ENCODE data around the gene PDS5A.
"Not testable (repeated sequence)": the region's sequence is repeated elsewhere in the genome, so short reads cannot be mapped to it uniquely, and the experiment has no call there.

PDS5A gene

GRCh38 chr4:39970671-39971640, 6.8 kb downstream of the PDS5A start:
- in situ Hi-C loops (cut with MboI; ENCODE audit: low sequenced_read_pairs), result loop anchor here (10.0 kb wide), 1 partner anchor 496 kb away; no protein-coding TSS in a partner anchor

GRCh38 chr4:39963656-39964055, 14.1 kb downstream of the PDS5A start:
- in situ Hi-C loops (cut with MboI; ENCODE audit: low sequenced_read_pairs), result no loop called here

GRCh38 chr4:39961311-39961877, 16.3 kb downstream of the PDS5A start:
- in situ Hi-C loops (cut with MboI; ENCODE audit: low sequenced_read_pairs), result no loop called here

- in situ Hi-C loops (cut with MboI; ENCODE audit: low sequenced_read_pairs), result no loop called here
Measured at GRCh38 chr4:39950861-39951481, 26.7 kb downstream of the PDS5A start.

GRCh38 chr4:39947963-39948362, 29.7 kb downstream of the PDS5A start:
- in situ Hi-C loops (cut with MboI; ENCODE audit: low sequenced_read_pairs), result no loop called here

- in situ Hi-C loops (cut with MboI; ENCODE audit: low sequenced_read_pairs), result no loop called here
Measured at GRCh38 chr4:39947417-39947816, 30.3 kb downstream of the PDS5A start.

GRCh38 chr4:39944245-39944644, 33.5 kb downstream of the PDS5A start:
- in situ Hi-C loops (cut with MboI; ENCODE audit: low sequenced_read_pairs), result not testable (repeated sequence)

- in situ Hi-C loops (cut with MboI; ENCODE audit: low sequenced_read_pairs), result no loop called here
Measured at GRCh38 chr4:39942507-39942906, 35.2 kb downstream of the PDS5A start.

GRCh38 chr4:39941682-39942217, 36.0 kb downstream of the PDS5A start:
- in situ Hi-C loops (cut with MboI; ENCODE audit: low sequenced_read_pairs), result no loop called here

- in situ Hi-C loops (cut with MboI; ENCODE audit: low sequenced_read_pairs), result no loop called here
Measured at GRCh38 chr4:39937683-39938268, 39.9 kb downstream of the PDS5A start.

GRCh38 chr4:39936565-39937418, 40.9 kb downstream of the PDS5A start:
- in situ Hi-C loops (cut with MboI; ENCODE audit: low sequenced_read_pairs), result no loop called here

GRCh38 chr4:39933671-39934590, 43.8 kb downstream of the PDS5A start:
- in situ Hi-C loops (cut with MboI; ENCODE audit: low sequenced_read_pairs), result no loop called here

- in situ Hi-C loops (cut with MboI; ENCODE audit: low sequenced_read_pairs), result no loop called here
Measured at GRCh38 chr4:39932776-39933402, 44.8 kb downstream of the PDS5A start.

- in situ Hi-C loops (cut with MboI; ENCODE audit: low sequenced_read_pairs), result no loop called here
Measured at GRCh38 chr4:39931441-39931901, 46.2 kb downstream of the PDS5A start.

GRCh38 chr4:39928538-39928937, 49.2 kb downstream of the PDS5A start:
- in situ Hi-C loops (cut with MboI; ENCODE audit: low sequenced_read_pairs), result no loop called here

- in situ Hi-C loops (cut with MboI; ENCODE audit: low sequenced_read_pairs), result no loop called here
Measured at GRCh38 chr4:39924014-39924413, 53.7 kb downstream of the PDS5A start.

GRCh38 chr4:39922399-39922798, 55.3 kb downstream of the PDS5A start:
- in situ Hi-C loops (cut with MboI; ENCODE audit: low sequenced_read_pairs), result no loop called here

GRCh38 chr4:39913471-39913870, 64.2 kb downstream of the PDS5A start:
- in situ Hi-C loops (cut with MboI; ENCODE audit: low sequenced_read_pairs), result no loop called here

- in situ Hi-C loops (cut with MboI; ENCODE audit: low sequenced_read_pairs), result no loop called here
Measured at GRCh38 chr4:39910064-39910463, 67.6 kb downstream of the PDS5A start.
